Neural cell (in vitro differentiated cells): Measurements from ENCODE around the gene BRAF. TPM values are rescaled to one million over a fixed set of nuclear protein-coding genes. Genes with fewer than 3 reads are reported as not detected.

Experiments used
- H2AFZ ChIP-seq: fragments of 200-600, 300-800 bp; sonication (generic), shearing (Covaris generic); 2 replicates; pipeline ENCODE4 v1.6.0; 2014; ENCODE audit warnings: low read depth, mild to moderate bottlenecking, antibody characterized with exemption, low read length, moderate library complexity
- H3F3A ChIP-seq: fragments of 200-600 bp; shearing (Covaris generic); 2 replicates; pipeline ENCODE4 v1.6.1; 2016; ENCODE audit warnings: mild to moderate bottlenecking, moderate library complexity, mixed read lengths, antibody characterized with exemption, low read length; ENCODE audit not compliant: insufficient read depth, poor library complexity, severe bottlenecking
- H3K27ac ChIP-seq: fragments of 200-600, 300-800 bp; sonication (generic), shearing (Covaris generic); 2 replicates; pipeline ENCODE4 v1.5.1; 2014; ENCODE audit warnings: mild to moderate bottlenecking, low read length, moderate library complexity
- H3K27me3 ChIP-seq: fragments of 300-800, 200-600 bp; sonication (generic), shearing (Covaris generic); 2 replicates; pipeline ENCODE4 v1.6.0; 2014; ENCODE audit warnings: mild to moderate bottlenecking, low read depth, low read length, moderate library complexity; ENCODE audit not compliant: insufficient read depth
- H3K36me3 ChIP-seq: fragments of 300-800, 200-600 bp; sonication (generic), shearing (Covaris generic); 2 replicates; pipeline ENCODE4 v1.5.1; 2014; ENCODE audit warnings: mild to moderate bottlenecking, antibody characterized with exemption, low read length, moderate library complexity; ENCODE audit not compliant: insufficient read depth
- H3K4me2 ChIP-seq: fragments of 300-800, 200-600 bp; sonication (generic), shearing (Covaris generic); 2 replicates; pipeline ENCODE4 v1.6.0; 2014; ENCODE audit warnings: mild to moderate bottlenecking, low read length
- H3K4me3 ChIP-seq: fragments of 300-800, 200-600 bp; sonication (generic), shearing (Covaris generic); 2 replicates; pipeline ENCODE4 v1.5.1; 2014; ENCODE audit warnings: mild to moderate bottlenecking, low read length, moderate library complexity
- H3K79me2 ChIP-seq: fragments of 200-600 bp; shearing (Covaris generic); replicated peaks from 2 replicates; pipeline ENCODE4 v1.6.0; 2014; ENCODE audit warnings: mild to moderate bottlenecking, low read length, moderate library complexity; ENCODE audit not compliant: insufficient read depth
- H3K9ac ChIP-seq: fragments of 300-800, 200-600 bp; sonication (generic), shearing (Covaris generic); 2 replicates; pipeline ENCODE4 v1.6.1; 2016; ENCODE audit warnings: mild to moderate bottlenecking, low read length, mixed read lengths
- H3K9me2 ChIP-seq: fragments of 200-600 bp; shearing (Covaris generic); 2 replicates; pipeline ENCODE4 v1.6.1; 2016; ENCODE audit warnings: mild to moderate bottlenecking, low read length, mixed read lengths; ENCODE audit not compliant: insufficient read depth
- H3K9me3 ChIP-seq: fragments of 200-600, 300-800 bp; sonication (generic), shearing (Covaris generic); 2 replicates; pipeline ENCODE4 v1.6.1; 2016; ENCODE audit warnings: mild to moderate bottlenecking, mixed run types, low read length, moderate library complexity, mixed read lengths
- H4K20me1 ChIP-seq: fragments of 200-600 bp; shearing (Covaris generic); 2 replicates; pipeline ENCODE4 v1.6.1; 2016; ENCODE audit warnings: mild to moderate bottlenecking, mixed run types; ENCODE audit not compliant: insufficient read depth
- EP300 ChIP-seq: fragments of 450-650 bp; conservative IDR thresholded peaks from 2 replicates; pipeline ENCODE4 v1.6.1; 2014; ENCODE audit warnings: antibody characterized with exemption, mild to moderate bottlenecking, moderate library complexity; ENCODE audit not compliant: poor library complexity, severe bottlenecking
- EZH2 ChIP-seq: fragments of 200-600, 300-800 bp; shearing (Covaris generic), sonication (generic); IDR thresholded peaks from 2 replicates; pipeline ENCODE4 v1.6.1; 2014; ENCODE audit warnings: antibody characterized with exemption, low read length, borderline replicate concordance, mild to moderate bottlenecking; ENCODE audit not compliant: insufficient read depth, poor library complexity, severe bottlenecking
- MXI1 ChIP-seq: fragments of 450-650 bp; conservative IDR thresholded peaks from 2 replicates; pipeline ENCODE4 v1.6.1; 2014; ENCODE audit warnings: antibody characterized with exemption, mild to moderate bottlenecking; ENCODE audit not compliant: poor library complexity, severe bottlenecking
- POLR2AphosphoS5 ChIP-seq: IDR thresholded peaks from 2 replicates; pipeline ENCODE4 v1.6.1; 2012
- RAD21 ChIP-seq: fragments of 450-650 bp; conservative IDR thresholded peaks from 2 replicates; pipeline ENCODE4 v1.6.1; 2014; ENCODE audit warnings: antibody characterized with exemption, mild to moderate bottlenecking, moderate library complexity
- SMC3 ChIP-seq: fragments of 450-650 bp; conservative IDR thresholded peaks from 2 replicates; pipeline ENCODE4 v1.6.1; 2014; ENCODE audit warnings: antibody characterized with exemption, mild to moderate bottlenecking, moderate library complexity; ENCODE audit not compliant: poor library complexity
- TAF1 ChIP-seq: IDR thresholded peaks from 2 replicates; pipeline ENCODE4 v1.6.1; 2012; ENCODE audit warnings: low read depth
- polyA plus RNA-seq: library from polyadenylated mRNA; depleted of rRNA; stranded (reverse); fragments of >200 nt; gene quantifications from 2 replicates; pipeline ENCODE4 v1.2.3, GENCODE V29; 2014
- TF ChIP-seq, protein P1 (sequence below): IDR thresholded peaks from 2 replicates; pipeline ENCODE4 v1.6.1; 2012; ENCODE audit warnings: borderline replicate concordance
- TF ChIP-seq, protein P2 (sequence below): fragments of 450-650 bp; IDR thresholded peaks from 2 replicates; pipeline ENCODE4 v1.5.1; 2014; ENCODE audit warnings: antibody characterized with exemption, mild to moderate bottlenecking, moderate library complexity; ENCODE audit not compliant: poor library complexity, severe bottlenecking

BRAF gene
- polyA plus RNA-seq, 1 donor from 2014 or later = 31.7 TPM

DNA sequence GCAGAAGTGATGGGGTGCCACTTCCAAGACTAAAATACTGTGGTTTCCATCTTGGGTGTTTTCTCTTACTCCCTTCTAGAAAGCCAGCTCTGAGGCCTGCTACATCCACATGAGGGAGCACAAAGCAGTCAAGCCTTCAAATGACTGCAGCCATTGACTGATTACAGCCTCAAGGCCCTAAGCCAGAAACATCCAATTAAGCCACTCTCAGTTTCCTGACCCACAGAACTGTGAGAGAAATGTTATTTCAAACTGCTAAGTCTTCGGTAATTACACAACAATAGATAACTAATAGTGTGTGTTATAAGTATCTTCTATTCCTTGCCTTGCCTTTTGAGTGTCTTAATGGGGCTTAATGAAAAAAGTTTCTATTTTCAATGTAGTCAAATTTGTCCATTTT is 24.8 kb downstream of the BRAF start:
- Histone ChIP-seq H3K9me2 (no peaks in the 10 kb centered on the region), H3F3A (no peaks in the 10 kb centered on the region), H3K4me3 (no peak overlapping the region), H3K9ac (no peak overlapping the region), H3K79me2 (peaks cover 67% of the 10 kb centered on the region), H3K27me3 (no peaks in the 10 kb centered on the region), H3K27ac (no peak overlapping the region), H3K9me3 (peaks cover 9% of the 10 kb centered on the region), H3K4me2 (no peak overlapping the region), H4K20me1 (no peaks in the 10 kb centered on the region), H3K36me3 (no peaks in the 10 kb centered on the region), H2AFZ (no peak overlapping the region)
- TF ChIP-seq EZH2 (no peak), EP300 (no peak), SMC3 (no peak), TAF1 (no peak), RAD21 (no peak), POLR2AphosphoS5 (no peak), MXI1 (no peak)
- TF ChIP-seq, protein P1, sequence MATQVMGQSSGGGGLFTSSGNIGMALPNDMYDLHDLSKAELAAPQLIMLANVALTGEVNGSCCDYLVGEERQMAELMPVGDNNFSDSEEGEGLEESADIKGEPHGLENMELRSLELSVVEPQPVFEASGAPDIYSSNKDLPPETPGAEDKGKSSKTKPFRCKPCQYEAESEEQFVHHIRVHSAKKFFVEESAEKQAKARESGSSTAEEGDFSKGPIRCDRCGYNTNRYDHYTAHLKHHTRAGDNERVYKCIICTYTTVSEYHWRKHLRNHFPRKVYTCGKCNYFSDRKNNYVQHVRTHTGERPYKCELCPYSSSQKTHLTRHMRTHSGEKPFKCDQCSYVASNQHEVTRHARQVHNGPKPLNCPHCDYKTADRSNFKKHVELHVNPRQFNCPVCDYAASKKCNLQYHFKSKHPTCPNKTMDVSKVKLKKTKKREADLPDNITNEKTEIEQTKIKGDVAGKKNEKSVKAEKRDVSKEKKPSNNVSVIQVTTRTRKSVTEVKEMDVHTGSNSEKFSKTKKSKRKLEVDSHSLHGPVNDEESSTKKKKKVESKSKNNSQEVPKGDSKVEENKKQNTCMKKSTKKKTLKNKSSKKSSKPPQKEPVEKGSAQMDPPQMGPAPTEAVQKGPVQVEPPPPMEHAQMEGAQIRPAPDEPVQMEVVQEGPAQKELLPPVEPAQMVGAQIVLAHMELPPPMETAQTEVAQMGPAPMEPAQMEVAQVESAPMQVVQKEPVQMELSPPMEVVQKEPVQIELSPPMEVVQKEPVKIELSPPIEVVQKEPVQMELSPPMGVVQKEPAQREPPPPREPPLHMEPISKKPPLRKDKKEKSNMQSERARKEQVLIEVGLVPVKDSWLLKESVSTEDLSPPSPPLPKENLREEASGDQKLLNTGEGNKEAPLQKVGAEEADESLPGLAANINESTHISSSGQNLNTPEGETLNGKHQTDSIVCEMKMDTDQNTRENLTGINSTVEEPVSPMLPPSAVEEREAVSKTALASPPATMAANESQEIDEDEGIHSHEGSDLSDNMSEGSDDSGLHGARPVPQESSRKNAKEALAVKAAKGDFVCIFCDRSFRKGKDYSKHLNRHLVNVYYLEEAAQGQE = no peak
- TF ChIP-seq, protein P2, sequence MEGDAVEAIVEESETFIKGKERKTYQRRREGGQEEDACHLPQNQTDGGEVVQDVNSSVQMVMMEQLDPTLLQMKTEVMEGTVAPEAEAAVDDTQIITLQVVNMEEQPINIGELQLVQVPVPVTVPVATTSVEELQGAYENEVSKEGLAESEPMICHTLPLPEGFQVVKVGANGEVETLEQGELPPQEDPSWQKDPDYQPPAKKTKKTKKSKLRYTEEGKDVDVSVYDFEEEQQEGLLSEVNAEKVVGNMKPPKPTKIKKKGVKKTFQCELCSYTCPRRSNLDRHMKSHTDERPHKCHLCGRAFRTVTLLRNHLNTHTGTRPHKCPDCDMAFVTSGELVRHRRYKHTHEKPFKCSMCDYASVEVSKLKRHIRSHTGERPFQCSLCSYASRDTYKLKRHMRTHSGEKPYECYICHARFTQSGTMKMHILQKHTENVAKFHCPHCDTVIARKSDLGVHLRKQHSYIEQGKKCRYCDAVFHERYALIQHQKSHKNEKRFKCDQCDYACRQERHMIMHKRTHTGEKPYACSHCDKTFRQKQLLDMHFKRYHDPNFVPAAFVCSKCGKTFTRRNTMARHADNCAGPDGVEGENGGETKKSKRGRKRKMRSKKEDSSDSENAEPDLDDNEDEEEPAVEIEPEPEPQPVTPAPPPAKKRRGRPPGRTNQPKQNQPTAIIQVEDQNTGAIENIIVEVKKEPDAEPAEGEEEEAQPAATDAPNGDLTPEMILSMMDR = no peak

DNA sequence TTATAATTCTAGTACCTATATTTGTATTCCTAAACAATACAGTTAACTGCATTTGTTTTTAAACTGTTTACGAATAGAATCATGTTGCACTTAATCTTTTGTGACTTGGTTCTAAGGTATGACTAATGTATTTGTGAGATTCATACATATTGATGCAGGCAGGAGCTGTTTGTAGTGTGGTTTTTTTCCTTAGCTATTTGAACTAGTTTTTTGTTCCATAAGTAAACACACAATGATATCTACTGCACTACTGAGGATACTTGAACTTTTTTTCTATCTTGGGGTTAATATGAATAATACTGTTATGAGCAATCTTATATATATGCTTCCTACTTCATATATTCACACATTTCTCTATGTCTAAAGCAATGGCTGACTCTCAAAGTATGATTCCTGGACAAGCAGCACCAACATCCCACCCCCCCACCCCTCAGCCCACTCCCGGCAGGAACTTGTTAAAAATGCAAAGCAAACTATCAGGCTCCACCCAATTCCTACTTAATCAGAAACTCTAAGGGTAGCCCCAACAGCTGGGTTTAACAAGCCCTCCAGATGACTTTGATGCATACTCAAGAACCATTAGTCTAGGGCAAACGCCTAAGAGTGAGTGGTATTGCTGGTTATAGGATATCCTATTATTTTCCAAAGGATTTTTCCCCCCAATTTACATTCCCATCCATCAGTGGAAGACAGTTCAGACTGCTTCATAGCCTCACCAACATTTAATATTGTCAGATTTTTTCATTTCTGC is 25.8 kb downstream of the BRAF start:
- H3K27me3 ChIP-seq = no peaks in the 10 kb centered on the region
- no peaks in the 10 kb centered on the region for H3K9me2 ChIP-seq
- no peaks in the 10 kb centered on the region for H3K36me3 ChIP-seq
- H3K4me2 ChIP-seq = no peak overlapping the region
- no peak overlapping the region for H3K9ac ChIP-seq
- peaks cover 9% of the 10 kb centered on the region for H3K9me3 ChIP-seq
- no peaks in the 10 kb centered on the region for H4K20me1 ChIP-seq
- no peak for TF ChIP-seq MXI1
- no peak for TF ChIP-seq TAF1
- TF ChIP-seq SMC3 = no peak
- TF ChIP-seq, protein P2 = no peak
- no peak for TF ChIP-seq EP300
- TF ChIP-seq RAD21 = no peak
- TF ChIP-seq, protein P1 = no peak
- no peak for TF ChIP-seq POLR2AphosphoS5
- no peak for TF ChIP-seq EZH2
- H2AFZ ChIP-seq = no peak overlapping the region
- no peaks in the 10 kb centered on the region for H3F3A ChIP-seq
- H3K27ac ChIP-seq = no peak overlapping the region
- peaks cover 69% of the 10 kb centered on the region for H3K79me2 ChIP-seq
- H3K4me3 ChIP-seq = no peak overlapping the region
